Astrocyte of the hippocampus (primary cell): Measurements from ENCODE around the gene ACTN1.

Experiments
- DNase-seq: peaks from one replicate; pipeline ENCODE4 v3.0.0; 2011; ENCODE audit warnings: low read depth, low spot score

Gene ACTN1

DNA sequence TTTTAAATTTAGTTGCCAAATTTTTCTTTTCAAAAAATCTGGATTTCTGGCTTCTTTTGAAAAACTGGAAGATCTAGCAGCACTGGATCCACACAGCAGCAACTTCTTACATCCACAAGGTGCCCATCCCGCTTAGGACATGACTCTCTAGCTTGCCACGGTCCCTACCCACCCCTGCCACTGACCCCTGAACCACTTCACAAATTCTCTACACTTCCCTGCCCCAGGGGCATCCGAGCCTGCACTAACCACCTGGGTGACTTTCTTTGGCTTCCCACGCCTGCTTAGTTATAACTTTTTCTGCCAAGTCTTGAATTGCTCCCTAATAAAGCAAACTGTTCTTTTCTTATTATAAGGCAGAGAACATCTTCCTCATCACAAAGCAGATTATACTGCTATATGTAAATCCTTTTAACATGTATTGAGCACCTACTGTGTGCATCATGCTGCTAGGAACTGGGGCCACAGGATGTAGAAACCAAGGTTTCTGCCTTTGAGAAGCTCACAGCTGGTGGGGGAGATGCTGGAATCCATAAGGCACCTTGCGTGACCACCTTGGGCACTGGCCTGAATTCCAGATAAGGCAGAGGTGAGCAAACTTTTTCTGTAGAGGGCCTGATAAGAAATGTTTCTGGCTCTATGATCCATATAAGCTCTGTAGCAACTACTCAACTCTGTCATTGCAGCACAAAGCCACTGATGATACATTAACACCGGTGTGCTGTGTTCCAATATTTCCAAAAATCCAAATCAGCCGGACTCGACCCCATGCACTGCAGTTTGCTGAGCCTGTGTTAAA lies 59.8 kb downstream of the ACTN1 start:
- DNase-seq: no peak

DNA sequence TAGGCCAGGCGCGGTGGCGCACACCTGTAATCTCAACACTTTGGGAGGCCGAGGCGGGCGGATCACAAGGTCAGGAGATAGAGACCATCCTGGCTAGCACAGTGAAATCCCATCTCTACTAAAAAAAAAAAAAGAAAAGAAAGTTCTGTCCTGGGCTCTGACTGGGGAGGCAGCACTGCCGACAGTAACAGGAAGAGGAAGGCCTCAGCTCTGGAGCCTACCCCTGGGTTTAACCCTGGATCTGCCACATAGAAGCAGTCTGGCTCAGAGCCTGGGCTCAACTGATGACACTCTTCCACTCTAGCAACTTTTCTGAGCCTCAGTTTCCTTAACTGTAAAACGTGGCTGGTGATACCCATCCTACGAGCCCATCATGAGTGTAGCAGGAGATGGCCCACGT lies 60.5 kb downstream of the ACTN1 start:
- no peak for DNase-seq

DNA sequence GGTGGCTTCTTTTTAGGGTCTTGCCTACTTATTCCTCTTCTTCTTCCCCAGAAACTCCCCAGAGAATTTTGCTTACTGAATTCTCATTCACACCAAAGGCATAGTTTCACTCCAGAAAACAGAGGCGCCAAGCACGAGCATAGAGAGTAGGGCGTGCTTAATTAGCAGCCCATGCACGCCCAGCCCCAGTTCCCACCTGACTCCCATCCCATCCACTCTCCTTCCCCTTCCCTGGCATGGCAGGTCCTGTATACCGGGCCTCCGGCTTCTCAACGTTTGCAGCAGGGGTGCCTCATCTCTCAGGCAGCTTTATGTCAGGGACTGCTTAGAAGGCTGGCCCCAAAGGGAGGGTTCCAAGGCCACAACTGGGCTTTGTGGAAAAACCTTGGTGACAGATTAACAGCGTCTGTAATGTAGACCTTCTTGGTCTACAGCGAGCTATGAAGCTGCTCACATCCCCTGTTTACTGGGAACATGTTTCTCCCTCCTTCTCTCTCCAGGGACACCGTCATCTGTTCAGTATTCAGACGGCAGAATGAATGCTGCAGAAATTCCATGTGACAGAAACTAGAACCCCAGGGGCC lies 62.7 kb downstream of the ACTN1 start:
- DNase-seq: no peak

DNA sequence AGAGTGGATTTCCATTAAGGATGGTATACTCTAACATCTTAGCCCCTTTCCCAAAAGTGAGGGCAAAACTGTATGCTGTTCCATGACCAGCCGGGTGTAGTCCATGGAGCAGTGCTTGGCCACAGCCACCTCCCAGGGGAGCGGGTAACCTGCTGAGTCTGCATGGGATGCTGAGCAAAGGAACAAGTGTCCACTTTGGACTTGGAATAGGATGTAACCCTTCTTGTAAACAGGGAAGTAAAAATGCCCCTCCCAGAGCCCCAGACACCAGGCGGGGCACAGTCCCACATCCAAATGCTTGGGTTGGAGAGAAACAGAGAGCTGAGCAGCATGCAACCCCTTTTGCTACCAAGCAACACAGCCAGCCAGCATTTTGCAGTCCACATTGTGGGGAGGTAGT lies 65.6 kb downstream of the ACTN1 start:
- no peak for DNase-seq

DNA sequence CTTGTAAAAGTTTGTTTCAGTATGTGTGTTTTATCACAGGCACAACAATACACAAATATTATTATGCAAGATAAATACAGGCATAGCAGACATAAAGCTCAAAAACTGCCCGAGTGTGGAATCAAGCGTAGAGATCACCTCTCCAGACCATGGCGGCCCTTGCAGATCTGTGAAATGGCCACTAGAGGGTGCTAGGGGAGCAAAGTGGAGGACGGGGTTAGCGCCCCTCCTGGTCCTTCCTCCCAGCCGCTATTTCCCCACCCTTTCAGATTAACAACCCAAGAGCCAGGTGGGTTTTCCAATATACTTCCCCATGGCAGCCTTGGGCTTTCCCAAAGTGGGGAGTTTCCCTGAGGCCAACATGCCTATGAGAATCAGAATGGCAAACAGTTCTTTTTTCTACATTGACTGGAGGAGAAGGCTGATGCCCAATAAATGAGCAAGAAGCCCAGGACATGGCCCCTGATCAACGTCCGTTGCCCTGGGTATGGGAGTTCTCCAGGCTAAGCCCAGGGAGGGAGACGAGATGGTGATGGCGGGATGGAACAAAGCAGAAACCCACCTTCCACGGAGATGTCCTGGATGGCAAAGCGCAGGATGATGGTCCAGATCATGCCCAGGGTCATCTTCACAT lies 67.4 kb downstream of the ACTN1 start:
- peak; percentile 87 for DNase-seq

DNA sequence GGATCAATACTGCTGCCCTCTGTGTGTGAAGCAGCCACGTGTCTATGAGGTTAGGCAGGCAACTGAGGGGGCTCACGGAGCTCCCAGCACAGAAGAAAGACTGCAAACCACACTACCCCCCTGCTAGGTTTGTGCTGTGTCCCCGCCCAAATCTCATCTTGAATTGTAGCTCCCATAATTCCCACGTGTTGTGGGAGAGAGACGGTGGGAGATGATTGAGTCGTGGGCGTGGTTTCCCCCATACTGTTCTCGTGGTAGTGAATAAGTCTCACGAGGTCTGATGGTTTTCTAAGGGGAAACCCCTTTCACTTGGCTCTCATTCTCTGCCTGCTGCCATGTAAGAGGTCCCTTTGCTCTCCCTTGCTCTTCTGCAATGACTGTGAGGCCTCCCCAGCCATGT lies 68.6 kb downstream of the ACTN1 start:
- no peak for DNase-seq

DNA sequence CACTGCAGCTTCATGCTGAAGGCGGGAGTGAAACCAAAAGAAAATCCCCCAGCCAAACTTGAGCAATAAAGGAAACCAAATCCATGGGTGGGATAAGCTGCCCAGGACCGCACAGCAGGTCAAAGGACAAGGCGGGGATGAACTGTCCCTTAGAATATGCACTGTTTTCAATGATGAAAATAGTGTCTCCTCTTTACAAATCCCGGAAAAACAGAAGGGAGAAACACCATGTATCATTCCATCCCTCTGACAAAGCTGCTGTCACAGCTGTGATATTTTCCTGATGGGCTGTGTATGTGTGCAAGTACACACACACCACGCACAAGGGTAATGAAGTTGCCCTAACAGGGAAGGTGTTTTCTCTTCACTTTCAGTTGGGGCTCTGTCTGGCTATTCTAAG lies 70.3 kb downstream of the ACTN1 start:
- DNase-seq: no peak

DNA sequence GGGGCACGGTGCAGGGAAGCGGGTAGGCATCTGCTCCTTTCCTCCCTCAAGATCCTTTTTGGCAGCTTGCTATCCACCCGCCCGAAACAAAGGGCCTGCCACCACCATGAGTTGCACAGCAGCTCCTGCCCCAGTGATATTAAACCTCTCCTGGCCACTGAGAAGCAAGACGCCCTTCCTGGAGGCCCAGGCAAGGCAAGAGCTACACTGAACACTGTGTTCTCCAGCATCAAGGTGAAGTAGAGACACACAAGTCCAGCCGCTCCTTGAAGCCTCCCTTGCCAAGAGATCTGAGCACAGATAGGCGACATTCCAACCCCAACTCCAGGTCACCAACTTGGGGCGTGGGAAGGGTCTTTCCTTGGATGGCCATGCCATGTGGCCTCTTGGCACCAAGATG lies 70.9 kb downstream of the ACTN1 start:
- no peak for DNase-seq

DNA sequence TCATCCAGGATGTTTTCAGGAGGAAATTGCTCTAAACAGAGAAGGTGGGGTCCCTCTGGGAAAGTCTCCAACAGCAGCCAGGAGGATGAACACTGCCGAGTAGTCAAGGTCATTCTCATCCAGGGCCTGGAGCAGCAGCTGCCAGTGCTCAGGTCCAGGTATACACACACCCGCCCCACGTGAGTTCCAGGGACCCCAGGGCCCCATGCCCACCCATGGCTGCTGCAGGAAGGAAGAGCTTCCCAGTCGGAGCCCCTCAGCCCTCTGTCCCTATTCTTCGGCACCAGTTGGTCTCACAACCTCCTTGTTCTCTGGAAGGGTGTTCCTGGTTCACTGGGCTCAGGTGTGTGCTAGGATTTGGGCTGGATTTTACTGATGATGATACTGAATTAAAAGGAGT lies 72.7 kb downstream of the ACTN1 start:
- DNase-seq: no peak

DNA sequence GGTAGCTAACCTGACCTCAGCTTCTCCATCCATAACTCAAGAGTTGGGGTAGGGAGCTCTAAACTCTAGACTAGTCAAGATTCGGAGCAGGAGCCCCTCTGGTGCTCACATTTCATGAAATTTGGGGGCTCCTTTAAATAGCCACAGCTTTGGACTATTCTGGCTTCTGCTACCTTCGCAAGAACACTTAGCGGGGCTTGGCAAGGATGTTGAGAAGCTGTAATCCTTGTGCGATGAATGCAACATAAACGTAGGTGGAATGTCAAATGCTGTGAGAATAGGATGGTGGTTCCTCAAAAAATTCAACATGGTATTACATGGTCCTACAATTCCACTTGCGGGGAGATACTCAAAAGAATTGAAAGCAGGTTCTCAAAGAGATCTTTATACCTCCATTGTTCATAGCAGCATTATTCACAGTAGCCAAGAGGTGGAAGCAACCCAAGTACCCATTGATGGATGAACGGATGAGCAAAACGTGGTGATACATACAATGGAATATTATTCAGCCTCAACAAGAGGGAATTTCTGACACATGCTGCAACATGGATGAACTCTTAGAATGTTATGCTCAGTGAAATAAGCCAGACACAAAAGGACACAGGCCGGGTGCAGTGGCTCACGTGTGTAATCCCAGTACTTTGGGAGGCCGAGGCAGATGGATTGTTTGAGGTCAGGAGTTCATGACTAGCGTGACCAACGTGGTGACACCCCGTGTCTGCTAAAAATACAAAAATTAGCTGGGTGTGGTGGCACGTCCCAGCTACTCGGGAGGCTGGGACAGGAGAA lies 73.8 kb downstream of the ACTN1 start:
- no peak for DNase-seq

DNA sequence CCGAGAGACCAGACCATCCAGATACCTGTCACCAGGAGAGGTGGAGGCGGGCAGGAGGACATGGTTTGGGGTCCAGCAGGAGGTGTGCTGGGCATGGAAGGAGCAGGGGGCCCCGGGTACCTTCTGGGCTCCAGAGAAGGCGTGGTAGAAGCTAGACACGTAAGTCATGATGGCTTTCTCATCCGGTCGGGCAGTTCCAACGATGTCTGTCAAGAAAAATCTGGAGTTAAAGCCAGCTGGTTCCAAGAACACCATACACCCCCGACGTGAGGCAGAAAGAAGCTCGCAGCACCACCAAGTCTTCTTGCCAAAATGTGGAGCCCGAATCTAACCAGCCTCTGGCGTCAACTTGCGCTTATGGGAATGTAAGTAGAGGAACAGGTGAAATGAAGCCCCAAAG lies 76.7 kb downstream of the ACTN1 start:
- no peak for DNase-seq

DNA sequence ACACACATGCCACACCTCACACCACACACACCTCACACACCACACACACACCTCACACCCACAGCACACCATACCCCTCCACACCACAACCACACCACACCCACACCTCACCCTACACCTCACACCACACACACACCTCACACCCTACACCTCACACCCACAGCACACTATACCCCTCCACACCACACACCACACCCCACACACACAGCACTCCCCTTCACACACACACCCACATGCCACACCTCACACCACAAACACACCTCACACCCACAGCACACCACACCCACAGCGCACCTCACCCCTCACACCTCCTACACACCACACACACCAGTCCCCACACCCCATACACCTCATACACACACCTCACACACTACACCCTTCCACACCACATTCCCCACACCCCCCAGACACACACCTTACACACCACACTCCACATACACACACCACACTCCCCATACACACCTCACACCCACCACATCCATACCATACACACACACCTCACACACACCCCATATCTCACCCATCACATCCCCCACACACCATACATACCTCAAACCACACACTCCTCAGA lies 80.0 kb downstream of the ACTN1 start:
- no peak for DNase-seq

DNA sequence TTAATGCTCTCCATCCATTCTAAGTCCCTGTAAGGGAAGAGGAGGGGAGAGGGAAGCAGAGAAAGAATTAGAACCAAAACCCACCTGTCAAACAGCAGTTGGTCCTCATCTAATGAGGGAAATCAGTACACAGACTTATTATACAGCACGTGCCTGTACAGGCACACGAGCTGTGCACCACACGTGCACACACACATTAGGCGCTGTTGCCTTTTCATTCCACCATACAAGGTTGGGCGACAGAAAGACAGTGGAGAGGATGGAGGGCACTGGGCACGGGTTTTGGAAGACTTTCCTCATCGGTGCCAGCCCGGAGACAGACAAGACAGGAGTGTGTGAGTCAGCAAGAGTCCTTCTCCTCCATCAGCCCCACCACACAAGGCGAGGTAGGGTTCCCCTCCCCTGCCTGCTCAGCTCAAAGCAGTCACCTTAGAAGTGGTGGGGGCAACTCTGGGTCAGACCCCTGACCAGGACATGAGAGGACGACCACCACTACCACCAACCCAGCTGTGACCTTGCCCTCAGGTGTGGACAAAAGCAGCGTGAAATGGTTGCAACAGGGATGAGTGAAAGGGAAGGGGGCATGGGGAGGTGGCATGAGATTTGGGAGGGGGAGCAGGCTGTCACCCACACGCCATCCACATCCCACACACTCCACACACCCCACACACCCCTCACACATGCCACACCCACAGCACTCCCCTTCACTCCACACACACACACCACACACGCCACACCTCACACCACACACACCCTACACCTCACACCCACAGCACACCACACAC lies 80.7 kb downstream of the ACTN1 start:
- no peak for DNase-seq

DNA sequence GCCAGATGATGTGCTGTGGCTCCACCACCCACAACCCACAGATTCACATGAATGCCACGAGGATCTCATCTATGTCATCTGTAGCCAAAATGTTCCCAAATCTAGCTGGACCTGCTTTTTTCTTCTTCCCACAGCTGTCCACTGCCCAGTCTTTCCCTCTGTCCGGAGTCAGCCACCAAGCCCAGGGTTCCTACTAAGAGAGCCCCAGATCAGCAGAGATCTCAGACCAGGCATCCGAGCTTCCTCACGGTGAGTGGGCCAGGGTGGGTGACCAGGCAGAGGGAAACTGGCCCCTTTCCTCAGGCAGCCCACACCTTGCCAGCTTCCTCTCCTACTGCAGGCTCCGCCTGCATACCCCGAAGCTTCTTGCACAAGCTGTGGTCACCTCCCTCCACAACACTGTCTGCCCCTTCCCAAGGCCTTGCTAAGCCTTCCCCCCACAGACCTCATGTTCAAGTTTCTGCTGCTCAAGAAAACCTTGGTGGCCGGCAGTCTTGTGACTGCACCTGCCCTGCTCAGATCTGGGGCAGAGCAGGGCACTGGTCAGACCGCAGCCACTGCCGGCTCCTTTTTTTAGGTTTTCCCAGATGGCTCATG lies 81.4 kb downstream of the ACTN1 start:
- DNase-seq: no peak

DNA sequence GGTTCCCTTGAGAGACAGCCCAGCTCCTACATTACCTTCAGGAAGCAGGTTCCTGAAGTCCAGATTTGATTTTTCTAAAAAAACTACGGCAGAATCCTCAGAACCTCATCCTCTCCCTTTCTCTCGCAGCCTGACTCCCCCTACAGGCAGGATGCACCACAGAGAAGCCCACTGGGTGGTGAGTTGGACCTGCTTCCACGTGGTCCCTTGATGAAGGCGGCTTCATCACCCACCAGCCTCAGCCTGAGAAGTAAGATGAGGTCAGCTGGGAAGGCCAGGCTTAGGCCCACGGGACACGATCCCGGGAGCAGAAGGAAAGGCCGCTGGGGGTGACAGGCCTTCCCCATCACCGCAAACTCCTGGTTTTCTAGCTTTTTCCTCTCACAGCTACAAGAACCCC lies 83.0 kb downstream of the ACTN1 start:
- no peak for DNase-seq

DNA sequence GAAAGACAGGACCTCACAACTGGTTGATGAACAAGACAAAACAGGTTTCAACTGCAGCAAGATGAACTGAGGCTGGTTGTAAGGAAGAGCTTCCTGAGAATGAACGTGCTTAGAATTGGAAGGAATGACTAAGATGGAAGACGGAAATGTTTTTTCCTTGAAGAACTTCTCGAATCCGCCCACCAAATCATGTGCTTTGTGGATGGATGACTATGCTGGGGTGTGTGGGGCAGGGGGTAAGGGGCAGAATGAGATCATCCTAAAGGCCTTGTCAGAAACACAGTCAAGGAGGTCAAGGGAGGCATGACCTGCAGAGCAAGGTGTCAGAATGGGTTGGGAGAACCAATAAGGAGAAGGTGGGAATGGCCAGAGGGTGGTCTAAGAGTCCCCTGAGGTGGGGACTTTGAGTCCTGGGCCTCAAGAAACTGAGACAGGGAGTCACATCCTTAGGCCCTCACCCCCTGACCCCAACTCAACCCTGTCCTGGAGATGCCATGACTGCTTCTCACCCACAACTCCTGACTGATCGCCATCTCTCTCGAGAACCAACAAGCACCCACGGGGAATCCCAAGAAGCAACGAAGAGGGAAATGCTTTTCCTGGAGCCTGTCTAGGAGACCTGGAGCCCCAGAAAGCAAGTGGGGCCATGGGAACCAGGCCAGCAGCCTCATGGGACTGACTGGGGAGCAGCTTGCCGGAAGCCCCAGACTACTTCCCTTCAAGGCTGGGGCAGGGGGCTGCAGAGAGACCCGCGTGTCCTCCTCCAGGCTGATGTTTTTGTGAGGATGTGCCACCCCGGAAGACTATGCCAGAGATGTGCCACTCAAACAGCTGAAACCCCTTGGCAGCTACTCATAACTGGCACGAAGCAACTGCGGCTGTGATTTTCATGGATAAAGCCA lies 84.0 kb downstream of the ACTN1 start:
- DNase-seq: no peak

DNA sequence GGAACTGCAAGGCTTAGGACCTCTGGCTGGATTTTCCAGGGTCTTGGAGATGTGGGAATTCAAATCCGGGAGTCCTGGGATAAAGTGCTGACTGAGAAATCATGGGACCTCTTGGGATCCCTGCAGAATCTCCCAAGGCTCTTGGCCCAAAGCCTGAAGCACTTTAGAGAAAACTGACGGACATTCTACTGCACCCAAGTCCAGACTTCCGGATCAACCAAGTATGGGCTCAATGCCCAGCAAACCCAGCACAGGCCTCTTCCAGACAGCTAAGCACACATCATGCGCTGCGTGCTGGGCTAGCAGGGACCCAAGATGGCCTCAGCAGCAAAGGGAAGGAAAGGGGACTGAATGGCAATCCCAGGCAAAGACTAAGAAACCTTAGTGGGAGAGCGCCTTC lies 85.0 kb downstream of the ACTN1 start:
- DNase-seq: no peak

DNA sequence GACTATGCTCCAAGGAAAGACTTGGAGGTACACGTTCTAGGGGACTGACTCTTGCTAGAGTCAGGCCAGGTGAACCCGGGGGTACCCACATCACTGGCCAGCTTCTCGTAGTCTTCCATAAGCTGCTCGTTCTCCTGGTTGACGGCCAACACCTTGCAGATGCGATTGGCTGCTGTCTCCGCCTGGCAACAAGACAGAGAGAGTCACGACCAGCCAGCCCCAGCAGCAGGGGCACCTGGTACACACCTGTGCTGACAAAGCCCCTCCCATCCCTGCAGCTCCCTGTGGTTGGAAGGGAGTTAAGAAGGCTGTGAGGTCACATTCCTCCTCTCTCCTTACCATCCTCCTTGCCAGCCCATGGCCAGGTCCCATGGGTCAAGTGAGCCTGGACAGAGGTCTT lies 85.5 kb downstream of the ACTN1 start:
- DNase-seq: no peak

DNA sequence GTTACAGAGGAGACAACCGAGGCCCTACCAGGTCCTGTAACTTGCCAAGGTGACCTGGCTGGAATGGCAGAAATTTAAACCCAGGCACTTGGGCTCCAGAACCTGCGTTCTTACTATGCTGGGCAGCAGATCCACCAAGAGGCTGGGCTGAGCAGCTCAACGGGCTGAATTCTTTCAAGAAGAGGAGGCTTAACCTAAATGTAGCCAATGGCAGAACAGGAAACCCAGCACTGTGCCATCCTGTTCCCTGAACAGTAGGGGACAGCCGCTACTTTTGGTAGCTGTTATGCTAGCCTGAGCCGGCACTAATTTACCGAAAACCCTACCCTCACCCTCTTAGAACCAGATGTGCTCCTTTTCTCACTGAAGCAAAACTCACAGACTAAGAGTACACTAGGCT lies 86.1 kb downstream of the ACTN1 start:
- no peak for DNase-seq
